Measurements from ENCODE around the gene STXBP4.

- TF ChIP-seq POLR2A (IDR thresholded peaks at IDR 0.05) (no peak), CTCF (IDR thresholded peaks at IDR 0.05) (no peak)
Observed at GRCh38 chr17:55023626-55024025, 55.1 kb downstream of the STXBP4 start.
